ENCODE results near the gene CUX1.

DNA sequence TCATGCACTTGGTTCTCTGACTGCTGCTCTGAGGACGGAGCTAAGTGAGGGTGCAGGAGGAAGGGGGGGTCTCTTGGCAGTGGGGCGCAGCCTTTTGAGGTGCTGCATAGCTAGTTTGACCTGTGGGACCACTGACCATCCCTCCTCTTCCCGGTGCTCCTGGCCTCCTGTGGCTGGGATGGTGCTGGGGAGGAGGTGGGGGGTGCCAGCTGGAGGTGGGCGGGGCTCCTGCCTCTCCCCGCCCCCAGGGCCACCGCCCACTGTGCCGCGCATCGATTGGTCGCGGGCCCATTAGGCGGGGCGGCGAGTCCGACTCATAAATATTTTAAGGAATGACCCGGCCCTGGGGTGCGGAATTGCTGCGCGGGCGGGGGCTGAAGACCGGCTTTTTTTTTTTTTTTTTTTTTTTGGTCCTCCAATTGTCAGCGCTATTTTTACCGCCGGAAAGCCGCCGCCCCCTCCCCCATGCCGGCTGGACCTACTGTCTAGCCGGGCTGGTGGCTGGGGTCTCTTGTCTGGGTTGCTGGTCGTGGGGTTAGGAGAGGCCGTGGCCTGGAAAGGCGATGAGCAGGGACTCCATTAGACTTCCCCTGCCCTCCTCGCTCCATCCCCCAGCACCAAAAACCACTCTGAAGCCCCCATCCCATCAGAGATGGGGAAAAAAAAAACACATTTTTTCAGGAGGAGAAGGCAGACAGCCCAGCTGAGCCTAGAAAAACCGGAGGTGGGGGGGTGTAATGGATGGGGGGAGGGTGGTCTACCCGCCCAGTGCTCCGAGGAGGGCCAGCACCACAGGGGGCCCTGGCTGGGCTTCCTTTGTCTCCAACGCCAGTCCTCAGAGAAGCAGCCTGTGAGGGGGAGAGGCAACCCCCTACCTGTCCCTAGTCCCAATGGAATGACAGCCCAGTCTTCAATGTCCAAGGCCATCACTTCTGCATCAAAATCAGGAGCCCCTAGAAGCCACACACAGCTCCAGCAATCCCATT, 475.7 kb downstream of the CUX1 start:
- TF ChIP-seq POLR2A (IDR thresholded peaks at IDR 0.05) = no peak
- TF ChIP-seq CTCF (IDR thresholded peaks at IDR 0.05) = no peak

All from lower leg skin (tissue), 3 donors.